GM18868 (cell line): ENCODE results near the gene TMEM53.

Experiments
- ATAC-seq: cut with Tn5 transposase; IDR thresholded peaks from one replicate; pipeline ENCODE4 v1.9.1; 2021; ENCODE audit warnings: mild to moderate bottlenecking, moderate library complexity; ENCODE audit not compliant: unreplicated experiment

The TMEM53 gene

DNA sequence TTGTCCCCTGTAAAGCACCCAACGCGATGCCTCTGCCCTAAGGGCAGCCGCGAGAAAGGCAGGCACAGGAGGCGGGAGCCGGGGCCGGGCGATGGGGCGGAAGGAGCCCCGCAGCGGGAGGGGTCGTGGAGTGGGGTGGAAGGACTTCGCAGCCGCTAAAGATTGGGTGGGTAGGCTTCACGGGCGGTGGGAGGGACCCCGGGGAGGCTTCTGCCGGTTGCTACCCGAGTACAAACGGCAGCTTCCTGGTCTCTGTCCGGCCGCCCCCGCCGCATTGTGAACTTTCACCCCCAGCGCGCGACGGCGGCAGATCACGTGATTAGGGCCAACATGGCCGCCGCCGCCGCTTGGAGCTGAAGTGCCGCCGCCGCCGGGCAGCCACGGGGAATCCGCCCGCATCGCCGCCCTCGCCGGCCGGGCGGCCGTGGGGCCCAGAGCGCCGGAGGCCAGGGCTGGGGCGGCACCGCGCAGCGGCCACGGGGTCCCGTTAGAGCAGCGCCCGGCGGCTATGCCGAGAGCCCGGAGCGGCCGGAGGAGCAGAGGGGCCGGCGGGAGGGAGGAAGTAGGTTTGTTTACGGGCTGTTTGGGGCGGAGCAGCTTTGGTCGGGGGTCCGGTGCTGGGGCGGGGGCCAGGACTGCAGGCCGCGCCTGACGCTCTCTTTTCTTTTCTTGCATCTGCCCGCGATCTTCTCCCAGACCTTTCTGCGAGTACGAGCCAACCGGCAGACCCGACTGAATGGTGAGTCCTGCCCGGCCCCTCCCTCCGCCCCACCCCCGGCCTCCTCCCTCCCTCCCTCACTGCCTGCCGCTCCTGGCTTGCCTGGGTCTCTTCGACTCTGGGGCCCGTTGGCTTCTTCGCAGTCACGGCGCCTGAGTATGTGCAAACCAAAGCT is 42.4 kb downstream of the TMEM53 start:
- ATAC-seq: peak; percentile 71

DNA sequence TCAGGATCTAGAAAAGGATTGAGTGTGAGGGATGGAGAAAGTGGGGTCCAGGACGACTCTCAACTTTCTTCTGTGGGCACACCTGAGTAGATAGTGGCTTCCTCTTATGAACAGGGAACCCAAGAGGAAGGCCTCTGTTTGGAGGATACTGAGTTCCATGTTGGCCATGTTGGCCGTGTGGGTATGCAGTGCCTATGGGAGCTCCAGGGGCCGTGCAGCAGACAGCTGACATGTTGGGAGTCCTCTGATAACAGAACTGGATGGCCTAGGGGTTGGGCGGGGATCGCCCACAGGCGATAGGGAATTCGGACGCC is 43.0 kb downstream of the TMEM53 start:
- ATAC-seq: no peak

DNA sequence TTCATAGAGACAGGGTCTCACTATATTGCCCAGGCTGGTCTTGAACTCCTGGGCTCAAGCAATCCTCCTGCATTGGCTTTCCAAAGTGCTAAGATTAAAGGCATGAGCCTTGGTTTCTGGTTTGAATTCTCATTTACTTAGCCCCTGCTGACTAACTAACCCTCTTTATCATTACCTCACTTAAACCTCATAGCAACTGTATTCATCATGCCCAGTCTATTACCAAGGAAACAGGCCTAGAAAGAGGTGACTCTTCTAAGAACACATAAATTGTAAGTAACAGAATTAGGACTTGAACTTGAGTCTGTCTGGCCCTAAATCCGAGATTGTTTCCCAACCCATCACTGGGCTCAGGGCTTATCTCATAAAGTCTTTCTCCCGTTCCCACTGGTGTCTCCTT is 44.2 kb downstream of the TMEM53 start:
- no peak for ATAC-seq

DNA sequence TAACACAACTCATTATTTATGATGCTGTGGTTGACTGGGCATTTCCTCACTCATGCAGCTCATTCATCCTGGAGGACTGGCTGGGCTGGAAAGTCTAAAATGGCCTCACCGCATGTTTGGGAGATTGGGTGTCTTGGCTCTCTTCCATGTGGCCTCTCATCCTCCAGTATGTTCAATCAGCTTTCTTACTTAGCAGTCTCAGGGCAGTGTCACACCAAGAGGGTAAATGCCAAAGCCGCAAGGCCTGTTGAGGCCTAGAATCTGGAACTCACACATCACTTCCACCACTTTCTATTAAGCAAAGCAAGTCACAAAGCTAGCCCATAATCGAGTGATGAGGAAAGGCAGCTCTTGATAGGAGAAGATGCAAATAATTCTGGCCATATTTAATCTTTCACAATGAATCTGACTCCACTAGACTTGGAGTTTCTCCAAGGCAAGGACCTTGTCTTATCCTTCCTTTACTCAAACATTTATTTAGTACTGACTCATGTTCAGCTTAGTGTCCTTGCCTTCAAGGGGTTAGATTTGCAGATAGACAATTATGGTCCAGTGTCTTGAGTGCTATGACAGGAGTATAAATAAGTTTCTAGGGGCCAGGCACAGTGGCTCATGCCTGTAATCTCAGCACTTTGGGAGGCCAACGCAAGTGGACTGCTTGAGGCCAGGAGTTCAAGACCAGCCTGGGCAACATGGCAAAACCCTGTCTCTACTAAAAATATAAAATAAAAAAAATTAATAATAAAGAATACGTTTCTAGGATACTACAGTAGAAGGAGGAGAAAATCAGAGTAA is 45.1 kb downstream of the TMEM53 start:
- ATAC-seq: no peak

DNA sequence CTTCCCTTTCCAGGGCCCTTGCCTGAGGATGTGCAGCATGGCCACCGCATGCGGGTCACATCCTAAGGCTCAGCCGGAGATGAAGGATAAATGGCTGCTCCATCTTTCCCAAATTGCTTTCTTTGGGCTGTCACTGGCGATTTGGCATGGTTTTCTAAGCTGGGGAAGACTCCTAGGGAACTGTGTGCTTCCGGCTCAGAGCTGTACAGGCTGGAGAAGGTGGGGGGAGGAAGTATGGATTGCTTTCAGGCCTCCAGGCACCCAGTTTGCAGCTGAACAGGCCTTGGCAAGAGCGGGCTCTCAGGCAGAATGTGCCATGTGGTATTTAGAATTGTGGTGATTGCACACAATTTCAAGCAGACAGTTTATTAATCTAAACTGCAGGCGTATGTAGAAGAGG is 48.9 kb downstream of the TMEM53 start:
- ATAC-seq: no peak

DNA sequence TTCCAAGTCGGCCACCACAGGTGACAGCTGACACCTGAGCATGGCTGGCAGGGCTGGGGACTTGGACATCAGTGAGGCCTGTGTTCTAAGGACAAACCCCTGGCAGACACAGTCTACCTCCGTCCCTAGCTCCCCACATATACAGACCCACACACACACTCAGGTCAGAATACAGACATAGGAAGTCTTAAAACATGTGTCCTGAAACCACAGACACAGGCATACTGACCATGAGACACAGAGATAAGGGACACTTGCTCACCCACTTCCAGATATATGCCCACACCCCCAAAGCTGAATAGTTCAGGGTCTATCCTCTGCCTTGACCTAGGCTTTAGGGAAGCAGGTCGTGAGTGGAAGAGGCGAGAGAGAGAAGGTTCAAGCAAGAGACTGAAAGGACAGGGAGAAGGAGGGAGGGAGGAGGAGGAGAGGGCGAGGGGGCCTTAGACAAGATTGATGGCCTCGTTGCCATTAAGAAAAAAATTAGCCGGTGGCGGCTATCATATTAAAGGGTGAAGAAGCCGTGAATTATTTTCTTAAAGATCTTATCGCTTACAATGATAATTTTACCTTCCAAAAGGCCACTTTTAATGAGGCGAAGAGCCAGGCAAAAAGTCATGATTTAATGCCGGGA is 49.9 kb downstream of the TMEM53 start:
- no peak for ATAC-seq

DNA sequence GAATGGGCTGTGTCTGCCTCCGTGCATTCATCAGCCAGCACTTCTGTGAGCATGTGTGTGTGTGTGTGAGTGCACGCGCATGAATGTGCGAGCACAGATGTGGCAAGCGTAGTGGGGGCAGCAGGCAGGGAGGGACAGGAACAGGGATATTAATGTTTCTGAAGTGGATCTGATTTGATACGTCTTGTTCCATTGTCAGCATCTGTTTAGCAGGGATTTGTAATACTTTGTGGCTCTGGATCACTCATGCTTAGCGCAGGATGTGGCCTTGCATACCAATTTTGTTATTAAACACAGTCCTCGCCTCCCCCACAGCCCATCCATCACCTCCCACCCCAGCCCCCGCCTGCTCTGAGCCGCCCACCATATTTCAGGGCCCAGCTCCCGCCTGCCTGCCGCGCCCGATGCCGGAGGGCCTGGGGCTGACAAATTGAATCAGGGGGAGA is 52.4 kb downstream of the TMEM53 start:
- ATAC-seq: no peak

DNA sequence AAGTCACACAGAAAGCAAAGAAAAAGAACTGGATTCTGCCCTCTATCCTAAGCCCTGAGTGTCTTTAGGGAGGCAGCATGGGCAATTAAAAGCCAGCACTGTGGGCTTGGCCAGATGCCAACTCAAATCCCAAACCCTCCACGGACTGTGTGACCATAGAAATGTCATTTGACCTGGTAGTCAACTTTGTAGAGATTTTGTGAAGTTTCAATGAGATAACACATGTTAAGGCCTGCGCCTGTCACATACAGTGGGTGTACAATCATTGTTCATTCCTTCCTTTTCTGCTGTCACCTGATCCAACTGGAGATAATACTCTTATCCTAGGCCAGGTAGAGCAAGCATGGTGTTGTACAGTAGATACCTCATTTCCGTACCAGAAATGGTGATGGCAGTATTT is 54.2 kb downstream of the TMEM53 start:
- ATAC-seq: no peak

DNA sequence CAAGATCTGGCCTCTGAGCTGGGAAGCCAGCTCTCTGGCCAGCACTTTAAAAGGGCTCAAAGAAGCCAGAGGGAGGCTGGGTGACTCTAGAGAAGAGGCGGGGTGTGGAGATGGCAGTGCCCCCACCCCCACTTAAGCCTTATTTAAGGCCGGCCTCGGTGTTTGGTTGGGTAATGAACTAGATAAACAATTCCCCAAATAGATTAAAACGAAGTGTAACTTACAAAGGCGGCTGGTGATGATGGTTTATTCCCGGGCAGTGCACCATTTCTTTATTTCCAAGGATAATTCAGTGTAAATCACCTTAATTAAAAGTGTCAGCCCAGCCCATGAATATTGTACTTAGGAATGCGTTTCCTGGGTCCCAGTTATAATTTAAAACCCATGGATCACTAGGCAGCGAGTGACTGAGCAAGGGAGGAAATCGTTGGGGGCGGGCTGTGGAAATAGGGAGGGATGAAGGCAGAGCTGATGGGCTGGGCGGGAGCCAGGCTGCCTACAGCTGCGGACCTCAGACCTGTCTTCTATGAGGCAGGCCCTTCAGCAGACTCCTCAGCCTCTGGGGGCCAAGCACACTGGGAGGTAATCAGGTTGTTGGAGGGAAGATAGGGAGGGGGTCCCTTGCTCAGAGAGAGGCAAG is 54.9 kb downstream of the TMEM53 start:
- no peak for ATAC-seq

DNA sequence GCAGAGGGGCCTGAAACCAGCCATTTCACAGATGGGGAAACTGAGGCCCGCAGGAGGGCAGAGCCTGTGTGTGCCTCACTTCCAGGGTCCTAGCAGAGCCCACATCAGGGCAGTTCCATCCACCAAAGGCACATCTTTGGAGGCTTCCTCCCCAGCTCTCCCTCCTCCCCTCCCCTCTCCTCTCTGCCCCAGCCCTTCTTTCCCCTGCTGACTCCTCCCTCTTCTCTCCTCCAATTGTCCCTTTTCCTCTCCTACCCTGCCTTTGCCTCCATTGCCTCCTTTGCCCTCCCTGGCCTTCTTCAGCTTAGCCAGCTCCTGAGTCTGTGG is 56.6 kb downstream of the TMEM53 start:
- no peak for ATAC-seq

DNA sequence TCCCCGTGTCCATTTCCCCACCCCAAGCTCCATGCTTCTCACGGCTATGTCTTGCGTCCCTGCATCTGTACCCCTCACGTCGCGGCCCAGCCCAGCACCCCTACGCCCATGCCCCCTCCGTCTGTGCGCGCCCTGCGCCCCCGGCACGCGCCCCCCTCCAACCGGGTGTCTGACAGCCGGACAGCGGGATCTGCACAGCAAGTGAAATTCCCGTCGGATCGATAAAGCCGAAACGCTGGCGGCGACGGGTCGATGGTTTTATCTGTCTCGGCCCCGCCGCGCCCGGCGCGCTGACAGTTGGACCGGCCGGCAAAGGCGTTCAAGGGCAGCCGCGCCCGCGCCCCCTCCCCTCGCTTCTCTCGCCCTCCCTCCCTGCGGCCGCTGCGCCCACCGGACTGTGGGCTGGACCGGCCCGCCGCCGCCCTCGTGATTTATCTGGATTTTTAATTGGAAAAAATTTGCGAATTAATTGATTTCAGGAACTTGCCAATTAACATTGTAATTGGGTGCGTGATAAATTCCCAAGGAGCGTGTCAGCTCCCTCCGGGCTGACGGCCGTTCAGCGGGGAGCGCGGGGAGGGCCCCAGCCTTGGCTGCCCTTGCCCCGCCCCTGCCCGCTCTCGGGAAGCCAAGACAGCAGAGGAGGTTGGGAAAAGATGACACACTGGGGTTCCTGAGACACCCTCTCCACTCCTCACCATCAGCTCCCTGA is 57.1 kb downstream of the TMEM53 start:
- ATAC-seq: no peak

DNA sequence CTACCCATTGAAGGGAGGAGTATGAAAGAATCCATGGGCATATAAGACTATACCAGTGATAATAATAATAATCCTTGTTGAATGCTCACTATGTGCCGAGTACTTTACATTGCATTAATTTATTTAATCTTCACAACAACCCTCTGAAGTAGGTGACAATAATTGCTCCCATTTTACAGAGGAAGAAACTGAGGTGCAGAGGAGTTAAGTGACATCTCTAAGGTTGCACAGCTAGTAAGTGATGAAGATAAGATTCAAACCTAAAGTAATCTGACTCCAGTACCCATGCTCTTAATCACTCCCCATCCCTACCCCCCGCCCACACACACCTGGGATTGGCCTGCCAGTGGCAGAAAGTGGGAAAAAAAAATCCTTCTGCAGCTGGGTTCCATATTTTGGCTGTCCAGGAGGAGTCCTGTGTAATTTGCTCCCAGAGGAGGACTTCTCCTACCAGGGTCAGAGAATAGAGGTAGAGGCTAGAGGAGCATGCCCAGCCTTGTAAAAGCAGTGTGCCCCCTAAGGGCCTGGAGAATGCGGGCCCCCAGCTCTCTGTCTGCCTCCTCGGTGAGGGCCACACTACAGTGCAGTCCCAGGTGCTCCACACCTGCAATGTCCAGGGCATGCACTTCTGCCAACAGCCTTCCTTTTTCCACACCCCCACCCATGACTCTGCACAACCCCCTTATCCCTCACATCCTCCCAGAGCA is 57.8 kb downstream of the TMEM53 start:
- ATAC-seq: no peak

DNA sequence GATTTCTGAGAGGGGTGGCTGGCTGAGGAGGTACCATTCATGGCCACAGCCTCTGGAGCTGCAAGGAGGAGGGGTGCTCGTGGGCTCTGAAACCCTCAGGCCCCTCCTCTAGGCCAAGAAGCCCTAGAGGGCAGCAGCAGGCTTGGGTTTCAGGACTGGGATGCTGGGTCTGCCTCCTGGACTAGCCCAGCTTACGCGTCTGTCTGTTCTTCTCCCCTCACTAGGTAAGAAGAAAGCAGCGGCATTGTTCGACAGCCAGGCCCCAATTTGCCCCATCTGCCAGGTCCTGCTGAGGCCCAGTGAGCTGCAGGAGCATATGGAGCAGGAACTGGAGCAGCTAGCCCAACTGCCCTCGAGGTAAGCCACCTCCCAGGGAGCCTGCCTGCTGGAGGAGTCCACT is 60.3 kb downstream of the TMEM53 start:
- ATAC-seq: no peak

DNA sequence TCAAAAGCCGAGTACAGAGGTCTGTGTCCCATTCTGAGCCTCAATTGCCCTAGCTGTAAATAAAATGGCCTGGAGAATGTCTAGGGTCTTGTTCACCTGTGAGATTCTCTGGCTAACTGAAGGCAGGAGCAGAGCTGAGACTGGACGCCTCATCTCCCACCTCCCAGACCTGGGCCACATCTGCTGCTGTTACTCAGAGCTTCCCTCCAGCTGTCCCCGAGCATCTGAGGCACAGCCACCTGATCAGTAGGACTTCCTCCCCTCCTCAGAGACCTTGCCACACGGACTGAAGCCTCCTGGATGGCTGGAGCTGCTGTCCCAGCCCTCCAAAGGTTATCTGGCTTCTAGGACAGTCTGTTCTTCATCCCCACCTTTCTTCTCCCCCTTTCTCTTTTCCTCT is 62.4 kb downstream of the TMEM53 start:
- ATAC-seq: no peak

DNA sequence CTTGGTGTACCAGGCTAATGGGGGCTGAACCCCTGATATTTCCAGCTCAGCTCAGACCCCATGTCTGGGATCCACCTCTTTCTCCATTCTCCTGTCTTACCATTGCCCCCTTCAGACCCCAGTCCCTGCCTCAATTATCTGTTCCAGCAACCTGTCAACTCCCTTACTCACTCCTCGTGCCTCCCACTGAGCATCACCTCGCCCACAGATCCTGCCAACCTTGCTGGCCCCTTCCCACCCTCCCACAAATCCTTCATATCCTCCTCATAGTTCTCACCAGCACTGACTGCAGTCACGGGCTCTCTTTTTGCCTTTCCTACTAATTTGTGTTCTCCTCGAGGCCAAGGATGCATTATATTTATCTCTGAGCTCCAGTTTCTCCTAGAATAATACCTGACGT is 62.9 kb downstream of the TMEM53 start:
- no peak for ATAC-seq

DNA sequence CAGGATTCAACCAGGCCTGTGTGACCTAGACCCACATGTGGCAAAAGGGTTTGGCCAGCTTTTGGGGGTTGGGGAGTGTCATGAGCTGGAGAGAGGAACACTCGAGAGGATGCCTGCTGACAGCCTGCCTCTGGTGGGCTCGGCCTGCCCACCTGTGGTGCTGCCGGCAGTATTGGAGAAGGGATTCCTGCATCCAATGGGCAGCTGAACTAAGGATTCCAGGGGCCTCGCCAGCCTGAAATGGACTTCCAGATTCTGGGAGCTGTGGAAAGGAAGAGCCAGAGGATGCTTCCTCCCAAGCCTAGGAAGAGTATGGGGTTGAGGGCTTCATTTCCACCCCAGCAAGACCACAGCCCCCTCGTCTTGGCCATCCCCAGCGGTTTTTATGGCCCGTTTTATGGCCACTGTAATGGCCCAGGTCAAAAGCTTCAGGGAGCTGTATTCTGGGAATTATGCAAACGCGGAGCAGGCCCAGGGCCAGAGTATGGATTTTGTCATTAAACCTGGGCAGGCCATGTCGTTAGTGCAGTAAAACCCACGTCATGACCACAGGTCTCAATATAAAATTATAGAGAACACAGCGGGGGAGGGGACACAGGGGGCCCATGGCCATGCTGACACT is 63.6 kb downstream of the TMEM53 start:
- no peak for ATAC-seq

DNA sequence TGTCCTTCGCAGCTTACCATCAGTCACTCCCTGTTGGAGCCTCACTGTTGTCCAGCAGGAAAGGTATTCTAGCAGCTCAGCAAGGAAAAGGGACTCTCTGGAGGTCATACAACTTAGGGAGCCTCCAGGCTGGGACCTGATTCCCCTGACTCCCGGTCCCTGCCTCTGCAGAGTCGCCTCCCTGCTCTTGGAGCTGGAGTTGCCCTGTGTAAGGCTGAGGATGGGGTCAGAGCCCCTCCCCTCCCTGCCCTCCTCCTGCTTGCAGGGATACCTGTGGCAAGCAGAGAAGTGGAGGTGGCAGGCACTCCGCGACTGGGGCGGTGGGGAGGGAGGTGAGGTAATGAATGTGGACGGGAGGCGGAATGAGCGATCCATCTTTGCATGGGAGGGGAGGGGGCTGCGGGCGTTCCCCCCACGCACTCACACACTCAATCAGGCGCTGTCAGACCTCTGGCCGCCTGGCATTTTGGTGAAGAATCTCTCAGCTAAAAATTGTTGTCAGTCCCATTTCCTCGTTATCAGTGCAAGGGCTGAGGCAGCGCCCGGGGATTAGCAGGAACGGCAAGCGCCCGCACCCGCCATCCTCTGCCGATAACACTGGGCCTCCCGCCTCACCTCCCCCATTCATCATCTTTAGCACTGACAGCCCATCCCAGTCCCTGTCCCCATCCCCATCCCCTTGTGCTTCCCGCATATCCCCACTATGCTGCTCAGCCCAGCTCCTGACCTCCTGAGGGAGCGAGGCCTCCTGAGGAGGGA is 64.3 kb downstream of the TMEM53 start:
- ATAC-seq: no peak

DNA sequence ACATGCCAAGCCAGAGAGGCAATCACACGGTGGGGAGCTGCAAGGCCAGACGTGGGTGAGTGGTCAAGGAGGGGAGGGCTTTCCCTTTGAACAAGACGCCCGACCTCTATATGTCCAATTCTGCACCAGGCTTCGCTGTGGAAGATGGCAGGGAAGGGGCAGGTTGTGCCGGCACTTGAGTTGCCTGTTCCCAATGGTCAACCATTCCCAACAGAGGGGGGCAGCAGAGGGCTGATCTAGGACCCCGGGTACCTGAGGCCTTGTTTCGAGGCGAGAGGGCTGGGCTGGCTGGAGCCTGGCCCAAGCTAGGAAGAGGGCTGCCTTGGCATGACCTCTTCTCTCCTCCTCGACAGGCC is 64.9 kb downstream of the TMEM53 start:
- no peak for ATAC-seq

DNA sequence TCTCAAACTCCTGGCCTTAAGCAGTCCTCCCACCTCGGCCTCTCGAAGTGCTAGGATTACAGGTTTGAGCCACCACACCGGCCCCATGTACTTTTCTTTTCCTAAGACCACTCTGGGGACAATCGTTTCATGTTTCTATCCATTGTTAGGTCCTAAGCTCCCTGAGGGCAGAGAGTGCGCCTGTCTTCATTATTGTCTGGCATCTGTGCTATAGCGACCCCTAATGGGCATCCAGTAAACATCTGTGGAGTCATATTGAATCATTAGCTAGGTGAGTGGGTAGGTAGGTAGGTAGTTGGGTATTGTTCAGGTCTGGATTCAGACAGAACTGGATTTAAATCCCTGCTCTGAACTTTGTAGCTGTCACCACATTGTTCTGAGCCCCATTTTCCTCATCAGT is 66.1 kb downstream of the TMEM53 start:
- ATAC-seq: no peak
